Spleen (tissue), 7 donors: ENCODE results near the gene SCNN1G.

Experiments
- POLR2A ChIP-seq, 3 donors: fragments of 450-650 bp; IDR thresholded peaks; one replicate each; pipeline ENCODE4 v1.5.1; 2017; ENCODE audit warnings: antibody characterized with exemption in 3 of 3, mild to moderate bottlenecking in 1 of 3
- POLR2AphosphoS5 ChIP-seq, 3 donors: sonication (generic); formaldehyde crosslinking; IDR thresholded peaks; one replicate each; pipeline ENCODE4 v1.5.1; 2017; ENCODE audit warnings: antibody characterized with exemption in 3 of 3
- TF ChIP-seq, protein P1 (sequence below), 11 experiments: fragments of 200-600 bp in 7 of 11; fragments of 450-650 bp in 4 of 11; sonication (generic) in 4 of 11; IDR thresholded peaks in 8 of 11; conservative IDR thresholded peaks in 3 of 11; 1 replicate in 7 of 11; 2 replicates in 4 of 11; pipeline versions ENCODE4 v1.4.0 to v1.8.0; 2016 to 2021; ENCODE audit warnings: antibody characterized with exemption in 11 of 11, inconsistent platforms in 4 of 11, mild to moderate bottlenecking in 1 of 11
- donor health status: DM: no; HTN: no; CAD: no; lungs with moderate emphysema.
- donor health status: DM: no; HTN: no; CAD: no.
- donor health status: DM: no; HTN: no; CAD: no.

GRCh38 chr16:23185656-23186055, 3.1 kb downstream of the SCNN1G start:
- TF ChIP-seq POLR2AphosphoS5 (IDR thresholded peaks at IDR 0.05) (no peak), POLR2A (IDR thresholded peaks at IDR 0.05) (no peak)
- TF ChIP-seq, protein P1, sequence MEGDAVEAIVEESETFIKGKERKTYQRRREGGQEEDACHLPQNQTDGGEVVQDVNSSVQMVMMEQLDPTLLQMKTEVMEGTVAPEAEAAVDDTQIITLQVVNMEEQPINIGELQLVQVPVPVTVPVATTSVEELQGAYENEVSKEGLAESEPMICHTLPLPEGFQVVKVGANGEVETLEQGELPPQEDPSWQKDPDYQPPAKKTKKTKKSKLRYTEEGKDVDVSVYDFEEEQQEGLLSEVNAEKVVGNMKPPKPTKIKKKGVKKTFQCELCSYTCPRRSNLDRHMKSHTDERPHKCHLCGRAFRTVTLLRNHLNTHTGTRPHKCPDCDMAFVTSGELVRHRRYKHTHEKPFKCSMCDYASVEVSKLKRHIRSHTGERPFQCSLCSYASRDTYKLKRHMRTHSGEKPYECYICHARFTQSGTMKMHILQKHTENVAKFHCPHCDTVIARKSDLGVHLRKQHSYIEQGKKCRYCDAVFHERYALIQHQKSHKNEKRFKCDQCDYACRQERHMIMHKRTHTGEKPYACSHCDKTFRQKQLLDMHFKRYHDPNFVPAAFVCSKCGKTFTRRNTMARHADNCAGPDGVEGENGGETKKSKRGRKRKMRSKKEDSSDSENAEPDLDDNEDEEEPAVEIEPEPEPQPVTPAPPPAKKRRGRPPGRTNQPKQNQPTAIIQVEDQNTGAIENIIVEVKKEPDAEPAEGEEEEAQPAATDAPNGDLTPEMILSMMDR (IDR thresholded peaks at IDR 0.05 in 8 of 11, conservative IDR thresholded peaks at IDR 0.05 in 3 of 11): no peak
